ENCODE data around the gene PKP2. TPM values are rescaled to one million over a fixed set of nuclear protein-coding genes. Genes with fewer than 3 reads are reported as not detected.

Gene PKP2
- total RNA-seq, 1 donor from 2014 or later, result 1.9 TPM

- Histone ChIP-seq H3K4me3 (no peak overlapping the region), H3K9me3 (no peaks in the 10 kb centered on the region), H3K36me3 (no peaks in the 10 kb centered on the region), H3K27me3 (peaks cover 17% of the 10 kb centered on the region), H3K27ac (no peak overlapping the region), H3K4me1 (no peaks in the 10 kb centered on the region)
- DNase-seq (no peak), ATAC-seq (no peak)
- TF ChIP-seq CTCF (IDR thresholded peaks at IDR 0.05), result no peak
- intact Hi-C loops (cut with DNase I), result no loop called here
These were observed 122.9 kb downstream of the PKP2 start for GRCh38 chr12:32773691-32774090.

- DNase-seq, result no peak
- no peak for ATAC-seq
- no peak overlapping the region for H3K27ac ChIP-seq
- no peak for TF ChIP-seq CTCF (IDR thresholded peaks at IDR 0.05)
- no peaks in the 10 kb centered on the region for H3K9me3 ChIP-seq
- no peak overlapping the region for H3K4me3 ChIP-seq
- intact Hi-C loops (cut with DNase I), result no loop called here
- no peaks in the 10 kb centered on the region for H3K4me1 ChIP-seq
- no peaks in the 10 kb centered on the region for H3K36me3 ChIP-seq
- peaks cover 12% of the 10 kb centered on the region for H3K27me3 ChIP-seq
These were observed 126.4 kb downstream of the PKP2 start for GRCh38 chr12:32770141-32770540.

GRCh38 chr12:32768518-32768917 is 128.1 kb downstream of the PKP2 start:
- no peak overlapping the region for H3K4me3 ChIP-seq
- no peak overlapping the region for H3K27ac ChIP-seq
- H3K4me1 ChIP-seq, result no peaks in the 10 kb centered on the region
- H3K9me3 ChIP-seq, result no peaks in the 10 kb centered on the region
- H3K27me3 ChIP-seq, result peaks cover 11% of the 10 kb centered on the region
- no peak for TF ChIP-seq CTCF (IDR thresholded peaks at IDR 0.05)
- DNase-seq (no peak), ATAC-seq (no peak)
- intact Hi-C loops (cut with DNase I), result no loop called here
- no peaks in the 10 kb centered on the region for H3K36me3 ChIP-seq

GRCh38 chr12:32765906-32766305 is 130.7 kb downstream of the PKP2 start:
- H3K4me3 ChIP-seq, result no peak overlapping the region
- H3K9me3 ChIP-seq, result no peaks in the 10 kb centered on the region
- DNase-seq (no peak), ATAC-seq (no peak)
- no peak overlapping the region for H3K27ac ChIP-seq
- H3K36me3 ChIP-seq, result no peaks in the 10 kb centered on the region
- peaks cover 11% of the 10 kb centered on the region for H3K27me3 ChIP-seq
- no peaks in the 10 kb centered on the region for H3K4me1 ChIP-seq
- intact Hi-C loops (cut with DNase I), result no loop called here
- no peak for TF ChIP-seq CTCF (IDR thresholded peaks at IDR 0.05)

GRCh38 chr12:32761716-32762115 is 134.9 kb downstream of the PKP2 start:
- no peaks in the 10 kb centered on the region for H3K4me1 ChIP-seq
- no peak overlapping the region for H3K4me3 ChIP-seq
- no peak for DNase-seq
- no peak overlapping the region for H3K27ac ChIP-seq
- no peak for TF ChIP-seq CTCF (IDR thresholded peaks at IDR 0.05)
- no peaks in the 10 kb centered on the region for H3K27me3 ChIP-seq
- intact Hi-C loops (cut with DNase I), result no loop called here
- ATAC-seq, result peak; percentile 50
- H3K9me3 ChIP-seq, result no peaks in the 10 kb centered on the region
- H3K36me3 ChIP-seq, result no peaks in the 10 kb centered on the region

GRCh38 chr12:32757157-32757556 is 139.4 kb downstream of the PKP2 start:
- intact Hi-C loops (cut with DNase I), result no loop called here
- Histone ChIP-seq H3K4me3 (no peak overlapping the region), H3K27ac (no peak overlapping the region), H3K4me1 (peaks cover 14% of the 10 kb centered on the region), H3K27me3 (no peaks in the 10 kb centered on the region), H3K36me3 (peaks cover 18% of the 10 kb centered on the region), H3K9me3 (no peaks in the 10 kb centered on the region)
- no peak for ATAC-seq
- TF ChIP-seq CTCF (IDR thresholded peaks at IDR 0.05), result no peak
- DNase-seq, result no peak

Data from upper lobe of right lung (tissue), 1 donor.